Muscle of leg (tissue), 11 donors: Measurements from ENCODE around the gene EMD. TPM values are rescaled to one million over a fixed set of nuclear protein-coding genes. Genes with fewer than 3 reads are reported as not detected.
A peak's percentile ranks its signal among the peaks of the same experiment; 100 is the strongest.

Experiments
- DNase-seq: peaks from one replicate; pipeline ENCODE4 v3.0.0; 2013
- H3K27ac ChIP-seq: one replicate; pipeline ENCODE4 v1.5.1; 2013; ENCODE audit warnings: mild to moderate bottlenecking, low read length, control low read depth
- H3K27me3 ChIP-seq: one replicate; pipeline ENCODE4 v1.6.1; 2013; ENCODE audit warnings: low read length; ENCODE audit not compliant: control insufficient read depth, insufficient read depth
- H3K36me3 ChIP-seq: one replicate; pipeline ENCODE4 v1.6.1; 2013; ENCODE audit warnings: low read length; ENCODE audit not compliant: control insufficient read depth, insufficient read depth
- H3K4me1 ChIP-seq: one replicate; pipeline ENCODE4 v1.6.1; 2013; ENCODE audit warnings: low read length; ENCODE audit not compliant: control insufficient read depth, insufficient read depth
- H3K4me3 ChIP-seq: one replicate; pipeline ENCODE4 v1.5.1; 2013; ENCODE audit warnings: low read length, control low read depth
- H3K9me3 ChIP-seq: replicated peaks from 2 replicates; pipeline ENCODE4 v1.6.1; 2013; ENCODE audit warnings: low read depth, low read length; ENCODE audit not compliant: control insufficient read depth
- WGBS: methylation state at CpG from one replicate; pipeline ENCODE4 v1.1.5; 2013; ENCODE audit warnings: missing lambda C conversion rate; ENCODE audit not compliant: insufficient coverage; 5-methylcytosine and 5-hydroxymethylcytosine counted together
- polyA plus RNA-seq, 8 donors: library from polyadenylated mRNA; unstranded; fragments of 120-200 nt; gene quantifications; one replicate each; pipeline versions ENCODE4 v1.2.1 to v1.2.3, GENCODE V29; 2013; ENCODE audit warnings: inconsistent platforms in 1 of 8, low replicate concordance in 1 of 8; ENCODE audit not compliant: insufficient read length in 8 of 8, insufficient read depth in 1 of 8
- total RNA-seq: library from RNA; stranded (reverse); fragments of 120-200 nt; gene quantifications from one replicate; pipeline ENCODE4 v1.2.4, GENCODE V29; 2013

The EMD gene
- total and polyA plus RNA-seq, 9 donors = 8.7 to 66.7 (median 54.8) TPM

DNA sequence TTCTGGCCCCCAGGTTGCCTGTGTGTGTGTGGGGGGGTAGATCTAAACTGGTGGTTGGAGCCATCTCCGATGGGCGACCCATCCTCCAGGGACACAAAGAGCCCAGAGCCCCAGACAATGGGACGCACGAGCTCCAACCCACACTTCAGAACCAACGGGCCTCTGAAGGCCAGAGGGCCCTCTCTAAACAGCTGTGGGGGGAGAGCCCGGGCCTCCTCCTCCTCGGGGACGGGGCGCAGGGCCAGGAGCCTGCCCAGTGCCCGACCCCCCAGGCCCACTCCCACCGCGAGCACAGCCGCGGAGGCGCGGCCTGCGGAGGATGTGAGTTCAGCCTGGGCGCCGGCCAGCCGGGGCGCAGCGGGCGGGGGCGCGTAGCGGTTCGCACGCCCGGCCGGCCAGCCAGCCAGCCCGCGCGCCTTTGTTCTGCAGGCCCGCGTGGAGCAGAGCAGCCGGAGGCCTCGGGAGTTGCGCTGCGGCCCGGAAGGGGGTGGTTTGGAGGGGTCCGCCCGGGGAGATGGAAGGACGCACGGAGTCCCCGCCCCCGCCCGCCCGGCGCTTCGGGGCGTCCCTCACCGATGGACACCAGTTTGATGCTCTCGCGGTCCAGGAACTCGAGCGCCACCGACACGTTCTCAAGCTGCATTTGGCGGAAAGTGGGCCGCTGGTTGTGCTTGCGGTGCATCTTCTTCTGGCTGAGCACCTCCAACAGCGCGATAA, 8.6 kb upstream of the EMD start:
- peaks cover 63% of the 10 kb centered on the region for H3K4me1 ChIP-seq
- peak overlapping the region; percentile 97 for H3K27ac ChIP-seq
- H3K36me3 ChIP-seq = peaks cover 32% of the 10 kb centered on the region
- H3K9me3 ChIP-seq = no peaks in the 10 kb centered on the region
- peak overlapping the region; percentile 80 for H3K4me3 ChIP-seq
- WGBS = 30% methylated on average over 50 of the region's 63 CpGs
- no peaks in the 10 kb centered on the region for H3K27me3 ChIP-seq
- peak; percentile 67 for DNase-seq

DNA sequence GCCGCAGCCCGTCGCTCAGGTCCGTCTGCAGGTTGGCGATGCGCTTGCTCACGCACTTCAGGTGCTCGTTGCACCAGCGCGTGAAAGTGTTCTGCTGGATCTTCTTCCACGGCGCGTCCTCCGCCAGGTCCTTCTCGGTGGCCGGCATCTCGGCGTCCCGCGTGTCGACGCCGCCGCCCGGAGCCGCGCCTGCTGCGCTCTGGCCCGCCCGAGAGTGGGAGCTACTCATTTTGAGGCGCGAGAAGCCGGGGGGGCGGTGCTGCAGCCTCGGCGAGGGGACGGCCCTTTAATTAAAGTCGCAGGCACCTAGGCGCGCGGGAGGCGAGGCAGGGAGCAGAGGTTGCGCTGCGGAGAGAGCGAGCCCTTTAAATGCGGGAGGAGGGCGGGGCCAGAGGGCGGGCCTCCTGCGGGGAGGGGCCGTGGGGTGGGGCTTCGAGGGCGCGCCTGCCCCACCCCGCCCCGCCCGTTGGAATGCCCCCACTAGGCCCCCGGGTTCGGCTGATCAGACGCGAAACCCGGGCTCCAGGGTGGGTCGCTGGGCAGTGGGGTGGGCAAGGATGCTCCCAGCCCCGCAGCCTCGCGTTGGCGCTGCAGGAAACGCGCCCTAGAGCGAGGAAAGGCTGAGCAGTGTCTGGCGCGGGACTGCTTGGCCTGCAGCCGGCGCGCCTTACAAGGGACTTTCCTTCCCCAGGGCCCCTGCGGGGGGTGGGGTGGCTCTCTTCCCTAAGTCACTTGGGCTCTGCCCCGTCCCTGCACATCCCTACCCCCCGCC, 7.9 kb upstream of the EMD start:
- DNase-seq = peak; percentile 97
- WGBS = 31% methylated on average over 72 of the region's 77 CpGs
- no peaks in the 10 kb centered on the region for H3K27me3 ChIP-seq
- H3K4me1 ChIP-seq = peaks cover 57% of the 10 kb centered on the region
- H3K9me3 ChIP-seq = no peaks in the 10 kb centered on the region
- peak overlapping the region; percentile 97 for H3K27ac ChIP-seq
- H3K4me3 ChIP-seq = peak overlapping the region; percentile 80
- peaks cover 25% of the 10 kb centered on the region for H3K36me3 ChIP-seq

DNA sequence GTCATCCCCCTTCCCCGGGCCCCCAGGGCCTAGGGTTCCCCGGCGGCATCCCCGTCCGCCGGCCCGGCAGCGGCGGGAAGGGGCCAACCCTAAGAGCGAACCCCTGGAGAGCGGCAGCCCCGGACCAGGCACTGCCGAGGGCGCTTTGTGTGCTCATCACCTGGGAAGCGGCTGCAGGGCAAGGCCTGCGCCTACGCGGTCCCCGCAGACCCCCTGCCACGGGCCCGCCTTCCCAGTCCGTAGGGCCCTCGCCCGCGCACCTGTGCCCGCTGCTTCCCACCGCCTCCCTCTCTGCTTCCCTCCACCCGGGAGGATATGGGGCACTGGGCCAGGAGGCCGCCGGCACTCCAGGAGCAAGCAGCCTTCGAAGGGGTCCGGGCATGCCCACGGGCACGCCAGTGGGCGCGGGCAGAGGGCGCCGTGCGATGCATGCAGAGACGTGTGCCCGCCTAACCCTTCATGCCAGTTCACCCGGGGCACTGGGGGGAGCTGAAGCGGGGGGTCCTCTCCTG, 7.2 kb upstream of the EMD start:
- whole genome bisulfite sequencing = 39% methylated on average over 37 of the region's 43 CpGs
- H3K27ac ChIP-seq = no peak overlapping the region
- H3K27me3 ChIP-seq = no peaks in the 10 kb centered on the region
- peaks cover 51% of the 10 kb centered on the region for H3K4me1 ChIP-seq
- DNase-seq = no peak
- no peaks in the 10 kb centered on the region for H3K9me3 ChIP-seq
- H3K36me3 ChIP-seq = peaks cover 18% of the 10 kb centered on the region
- peak overlapping the region; percentile 50 for H3K4me3 ChIP-seq

DNA sequence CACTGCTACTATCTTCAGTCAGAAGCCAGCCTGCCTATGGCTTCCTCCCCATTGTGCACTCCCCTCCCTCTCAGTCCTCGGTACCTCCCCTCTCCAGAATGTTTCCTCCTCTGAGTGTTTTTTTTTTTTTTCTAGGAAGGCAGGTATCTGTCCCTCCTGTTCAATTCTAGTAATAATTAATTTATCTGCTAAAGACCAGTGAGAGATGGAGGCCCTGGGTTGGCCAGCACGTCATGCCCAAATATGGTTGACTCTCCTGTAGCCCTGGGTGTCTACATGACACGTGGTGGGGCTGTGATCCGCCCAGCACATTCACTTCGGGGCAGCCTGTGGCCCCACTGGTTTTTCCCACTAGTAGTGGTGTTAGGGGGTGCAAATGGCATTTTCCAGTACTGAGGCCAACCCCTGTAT, 6.5 kb upstream of the EMD start:
- WGBS = no CpG with 5 or more reads among the region's 5 CpGs
- DNase-seq = no peak
- H3K4me1 ChIP-seq = peaks cover 43% of the 10 kb centered on the region
- no peak overlapping the region for H3K27ac ChIP-seq
- no peaks in the 10 kb centered on the region for H3K27me3 ChIP-seq
- no peak overlapping the region for H3K4me3 ChIP-seq
- no peaks in the 10 kb centered on the region for H3K9me3 ChIP-seq
- H3K36me3 ChIP-seq = peaks cover 10% of the 10 kb centered on the region

DNA sequence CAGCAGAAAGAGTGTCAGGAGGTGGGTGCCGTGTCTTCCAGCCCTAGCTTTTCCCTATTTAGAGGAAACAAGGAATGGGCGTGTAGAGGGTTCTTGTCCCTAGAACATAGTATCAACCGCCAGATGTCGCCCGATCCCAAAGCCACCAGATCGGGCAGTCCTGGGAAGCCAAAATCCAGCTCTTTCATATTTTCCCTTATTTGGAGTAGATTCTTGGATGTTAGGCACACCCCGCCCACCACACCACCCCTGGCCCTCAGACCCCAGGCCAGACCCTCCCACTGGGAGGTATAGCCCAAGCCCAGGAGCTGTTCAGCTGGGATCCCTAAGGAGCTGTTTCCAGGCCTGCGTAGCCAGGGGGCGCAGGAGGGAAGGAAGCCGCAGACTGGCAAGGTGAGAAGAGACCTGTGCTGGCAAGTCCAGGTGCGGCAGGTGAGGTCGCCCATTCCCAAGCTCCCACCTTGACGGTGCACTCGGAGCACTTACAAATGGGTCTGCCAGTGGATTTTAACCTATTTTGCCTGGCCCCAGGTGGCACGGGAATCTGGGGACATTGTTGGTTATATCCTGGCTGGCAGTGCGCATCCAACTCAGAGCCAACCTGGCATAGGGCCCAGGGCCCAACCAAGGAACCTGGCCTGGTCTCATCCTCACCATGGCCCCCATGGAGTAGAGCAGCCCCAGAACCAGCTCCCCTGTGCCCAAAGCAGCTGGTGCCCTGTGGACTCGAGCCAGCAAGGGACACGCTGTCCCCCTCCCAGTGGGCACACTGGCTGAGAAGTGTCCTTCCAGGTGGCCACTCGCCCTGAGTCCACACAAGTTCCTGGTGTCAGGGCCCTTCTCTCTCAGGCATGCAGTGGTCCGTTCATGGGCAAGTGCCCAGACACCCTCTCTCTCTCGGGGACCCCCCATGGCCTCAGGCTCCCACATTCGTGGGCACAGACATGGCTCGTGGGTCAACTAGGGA, 5.5 kb upstream of the EMD start:
- H3K4me3 ChIP-seq = peak overlapping the region; percentile 35
- no peaks in the 10 kb centered on the region for H3K27me3 ChIP-seq
- DNase-seq = peak; percentile 84
- 35% methylated on average over 17 of the region's 23 CpGs for WGBS
- H3K4me1 ChIP-seq = peaks cover 38% of the 10 kb centered on the region
- peaks cover 2% of the 10 kb centered on the region for H3K36me3 ChIP-seq
- H3K27ac ChIP-seq = no peak overlapping the region
- H3K9me3 ChIP-seq = no peaks in the 10 kb centered on the region

DNA sequence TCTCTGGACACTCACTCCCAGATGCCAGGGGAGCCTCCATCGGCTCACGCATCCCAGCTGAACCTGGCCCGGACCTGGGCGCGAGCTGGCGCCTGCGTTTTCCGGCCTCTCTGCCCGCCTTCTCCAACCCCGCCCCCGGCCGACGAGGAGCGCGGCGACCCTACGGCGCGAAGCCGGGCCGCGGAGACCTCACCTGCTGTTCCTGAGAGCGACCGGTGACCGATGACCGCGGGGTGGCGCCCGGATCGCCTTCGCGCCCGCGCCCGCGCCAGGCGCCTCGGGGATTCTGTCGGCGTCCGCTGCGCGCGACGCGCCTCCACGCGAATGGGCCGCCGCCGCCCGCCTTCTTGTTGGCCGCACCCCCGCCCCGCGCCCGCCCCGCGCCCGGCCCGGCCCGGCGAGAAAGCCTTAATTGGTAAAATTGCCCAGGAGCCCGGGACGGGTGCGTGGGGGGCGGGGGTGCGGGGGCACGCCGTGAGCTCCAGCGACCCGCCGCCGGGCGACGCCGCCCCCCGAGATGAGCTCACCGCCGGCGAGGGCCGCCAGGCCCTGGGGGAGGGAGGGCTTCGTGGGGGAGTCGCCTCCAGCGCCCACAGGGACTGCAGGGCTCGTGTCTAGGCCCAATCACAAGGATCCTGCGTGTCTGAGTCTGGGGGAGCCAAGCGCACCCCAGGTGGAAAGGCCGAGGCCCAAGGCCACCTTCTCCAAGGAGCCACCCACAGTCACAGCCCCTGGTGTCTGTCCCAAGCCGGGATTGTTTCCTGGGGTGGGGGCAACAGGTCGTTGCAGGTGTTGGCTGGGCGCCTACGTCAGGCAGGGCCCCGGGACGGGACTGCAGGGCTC, 4.6 kb upstream of the EMD start, which contains the start of gene FLNA:
Gene FLNA (minus strand): TSS at position 322 of the 843 bp plus-strand sequence. CDS start 3,389 bp downstream, outside the sequence.
- H3K4me3 ChIP-seq = peak within 1 kb of the TSS; percentile 35

DNA sequence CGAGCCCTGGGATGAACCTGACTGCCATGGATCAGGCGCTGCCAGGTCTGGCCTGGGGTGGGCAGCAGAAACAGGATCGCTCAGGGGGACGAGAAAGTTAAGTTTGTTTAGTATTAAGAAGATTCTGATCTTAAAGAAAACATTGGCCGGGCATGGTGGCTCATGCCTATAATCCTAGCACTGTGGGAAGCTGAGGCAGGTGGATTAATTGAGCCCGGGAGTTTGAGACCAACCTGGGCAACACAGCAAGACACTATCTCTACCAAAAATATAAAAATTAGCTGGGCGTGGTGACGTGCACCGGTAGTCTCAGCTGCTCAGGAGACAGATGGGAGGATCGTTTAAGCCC, 4.0 kb upstream of the EMD start:
- WGBS = 71% methylated on average over 7 of the region's 10 CpGs
- peaks cover 38% of the 10 kb centered on the region for H3K4me1 ChIP-seq
- H3K4me3 ChIP-seq = no peak overlapping the region
- H3K27ac ChIP-seq = peak overlapping the region; percentile 20
- H3K27me3 ChIP-seq = no peaks in the 10 kb centered on the region
- no peaks in the 10 kb centered on the region for H3K36me3 ChIP-seq
- DNase-seq = no peak
- H3K9me3 ChIP-seq = no peaks in the 10 kb centered on the region

More for the DNA sequence above, 4.6 kb upstream of the EMD start, which contains the start of gene FLNA:
- peaks cover 34% of the 10 kb centered on the region for H3K4me1 ChIP-seq
- H3K36me3 ChIP-seq = no peaks in the 10 kb centered on the region
- H3K27me3 ChIP-seq = no peaks in the 10 kb centered on the region
- 35% methylated on average over 89 of the region's 95 CpGs for WGBS
- H3K27ac ChIP-seq = peak within 1 kb of the TSS; percentile 20
- H3K9me3 ChIP-seq = no peaks in the 10 kb centered on the region
- no peak for DNase-seq

DNA sequence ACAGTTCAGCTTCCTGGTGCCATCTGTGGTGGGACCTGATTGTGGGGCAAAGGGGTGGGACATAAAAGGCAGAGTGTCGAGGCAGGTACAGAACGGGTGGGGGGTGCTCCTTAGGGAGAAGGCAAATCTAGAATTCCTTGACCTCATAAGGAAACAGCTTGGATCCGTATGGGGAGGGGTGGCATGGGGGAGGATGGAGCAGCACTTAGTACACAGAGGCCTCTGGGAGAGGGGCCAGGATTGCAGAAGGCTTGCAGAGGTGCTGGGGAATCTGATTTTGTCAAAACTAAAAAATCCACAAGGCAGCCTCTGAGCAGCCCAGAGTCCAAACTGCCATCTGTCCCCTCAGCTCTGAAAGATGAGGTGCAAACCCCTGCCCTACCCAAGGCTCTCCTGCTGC, 2.3 kb upstream of the EMD start:
- Histone ChIP-seq H3K4me1 (peaks cover 43% of the 10 kb centered on the region), H3K36me3 (peaks cover 6% of the 10 kb centered on the region), H3K27me3 (no peaks in the 10 kb centered on the region), H3K9me3 (no peaks in the 10 kb centered on the region), H3K4me3 (no peak overlapping the region), H3K27ac (no peak overlapping the region)
- WGBS = 67% methylated on average over 3 of the region's 3 CpGs
- DNase-seq = no peak
